IMR-90 (cell line): Measurements from ENCODE around the gene SHISA6. TPM values are rescaled to one million over a fixed set of nuclear protein-coding genes. Genes with fewer than 3 reads are reported as not detected.

ENCODE experiments used
- ATAC-seq: fragments of 200-7000 bp; cut with Tn5 transposase; 2 replicates; pipeline ENCODE4 v1.9.1; 2020; ENCODE audit warnings: low read depth, mild to moderate bottlenecking, moderate library complexity
- BruUV-seq: library from RNA; stranded (reverse); fragments of 400-500 nt; replicated peaks from 2 replicates; lab custom pipeline; 2021; lab: Mats Ljungman, UMichigan
- CTCF ChIA-PET: fragments of 300-600 bp; formaldehyde crosslinking; extraction: SDS; loops from one replicate; lab custom pipeline; 2021; ENCODE audit warnings: antibody characterized with exemption; lab: Yijun Ruan, JAX
- POLR2A ChIA-PET: fragments of 300-600 bp; sonication (Branson Sonifier 250); formaldehyde crosslinking; loops from one replicate; lab custom pipeline; 2022; ENCODE audit warnings: antibody characterized with exemption; ENCODE audit not compliant: unreplicated experiment; lab: Charles Lee
- DNase-seq: peaks from one replicate; pipeline ENCODE4 v3.0.0; 2013
- H2AFZ ChIP-seq: replicated peaks from 2 replicates; pipeline ENCODE3; 2013; ENCODE audit warnings: low read length, mild to moderate bottlenecking; ENCODE audit not compliant: poor library complexity
- H2AK5ac ChIP-seq: 2 replicates; pipeline ENCODE4 v1.6.1; 2013; ENCODE audit warnings: low read depth, low read length, inconsistent platforms
- H2AK9ac ChIP-seq: replicated peaks from 2 replicates; pipeline ENCODE3; 2013; ENCODE audit warnings: mild to moderate bottlenecking, low read depth, low read length, moderate library complexity; ENCODE audit not compliant: poor library complexity
- H2BK120ac ChIP-seq: 2 replicates; pipeline ENCODE4 v1.6.1; 2013; ENCODE audit warnings: low read depth, low read length, inconsistent platforms
- H2BK15ac ChIP-seq: 3 replicates; pipeline ENCODE4 v1.6.1; 2013; ENCODE audit warnings: low read depth, low read length, inconsistent platforms
- H2BK20ac ChIP-seq: 2 replicates; pipeline ENCODE4 v1.6.1; 2013; ENCODE audit warnings: low read depth, mild to moderate bottlenecking, inconsistent platforms, low read length, moderate library complexity
- H2BK5ac ChIP-seq: 2 replicates; pipeline ENCODE4 v1.6.1; 2013; ENCODE audit warnings: mild to moderate bottlenecking, low read depth, low read length, inconsistent platforms; ENCODE audit not compliant: poor library complexity, severe bottlenecking
- H3K14ac ChIP-seq: replicated peaks from 2 replicates; pipeline ENCODE4 v1.6.1; 2013; ENCODE audit warnings: low read depth, low read length, inconsistent platforms
- H3K18ac ChIP-seq: 2 replicates; pipeline ENCODE4 v1.6.1; 2013; ENCODE audit warnings: low read depth, low read length, control low read depth
- H3K23ac ChIP-seq: 2 replicates; pipeline ENCODE4 v1.6.1; 2013; ENCODE audit warnings: low read depth, low read length, inconsistent platforms
- H3K27ac ChIP-seq: 2 replicates; pipeline ENCODE4 v1.5.1; 2013; ENCODE audit warnings: mild to moderate bottlenecking, control low read depth, low read length; ENCODE audit not compliant: insufficient read depth
- H3K27me3 ChIP-seq: 2 replicates; pipeline ENCODE4 v1.6.1; 2013; ENCODE audit warnings: low read length; ENCODE audit not compliant: control insufficient read depth, insufficient read depth
- H3K36me3 ChIP-seq: 2 replicates; pipeline ENCODE4 v1.6.1; 2013; ENCODE audit warnings: low read length, mixed read lengths; ENCODE audit not compliant: control insufficient read depth, insufficient read depth
- H3K4ac ChIP-seq: 2 replicates; pipeline ENCODE4 v1.6.1; 2013; ENCODE audit warnings: low read depth, low read length, inconsistent platforms
- H3K4me1 ChIP-seq: 2 replicates; pipeline ENCODE4 v1.6.1; 2013; ENCODE audit warnings: low read length, mixed read lengths; ENCODE audit not compliant: control insufficient read depth, insufficient read depth
- H3K4me2 ChIP-seq: 2 replicates; pipeline ENCODE4 v1.6.1; 2013; ENCODE audit warnings: low read depth, mild to moderate bottlenecking, control low read depth, low read length, moderate library complexity
- H3K4me3 ChIP-seq: 2 replicates; pipeline ENCODE4 v1.5.1; 2013; ENCODE audit warnings: low read depth, mild to moderate bottlenecking, control low read depth, low read length, moderate library complexity; ENCODE audit not compliant: insufficient read depth
- H3K56ac ChIP-seq: 2 replicates; pipeline ENCODE4 v1.6.1; 2013; ENCODE audit warnings: low read length, inconsistent platforms; ENCODE audit not compliant: insufficient read depth; ENCODE audit errors: extremely low read depth
- H3K79me1 ChIP-seq, 2 experiments: 2 replicates each; pipeline ENCODE4 v1.6.1; 2013; ENCODE audit warnings: low read length in 2 of 2, inconsistent platforms in 1 of 2, low read depth in 1 of 2
- H3K9ac ChIP-seq: 2 replicates; pipeline ENCODE4 v1.6.1; 2013; ENCODE audit warnings: low read depth, low read length, control low read depth
- H3K9me1 ChIP-seq: 2 replicates; pipeline ENCODE4 v1.6.1; 2013; ENCODE audit warnings: low read length, inconsistent platforms; ENCODE audit not compliant: insufficient read depth
- H3K9me3 ChIP-seq: 2 replicates; pipeline ENCODE4 v1.6.1; 2013; ENCODE audit warnings: low read length; ENCODE audit not compliant: control insufficient read depth, insufficient read depth
- H4K20me1 ChIP-seq: 2 replicates; pipeline ENCODE4 v1.6.1; 2013; ENCODE audit warnings: low read length, inconsistent platforms; ENCODE audit not compliant: insufficient read depth
- H4K5ac ChIP-seq: 2 replicates; pipeline ENCODE4 v1.6.1; 2013; ENCODE audit warnings: mild to moderate bottlenecking, low read depth, low read length, control low read depth
- H4K8ac ChIP-seq, 2 experiments: 2 replicates each; pipeline ENCODE4 v1.6.1; 2013; ENCODE audit warnings: low read depth in 2 of 2, low read length in 2 of 2, control low read depth in 1 of 2, inconsistent platforms in 1 of 2
- H4K91ac ChIP-seq: 2 replicates; pipeline ENCODE4 v1.6.1; 2013; ENCODE audit warnings: low read depth, low read length, inconsistent platforms; ENCODE audit not compliant: insufficient read depth
- BHLHE40 ChIP-seq: fragments of 150-350 bp; IDR thresholded peaks from 2 replicates; pipeline ENCODE4 v1.6.1; 2016; ENCODE audit warnings: mild to moderate bottlenecking, low read depth, low read length
- CEBPB ChIP-seq: IDR thresholded peaks from 2 replicates; pipeline ENCODE4 v1.6.1; 2012; ENCODE audit warnings: low read depth, low read length, improper control_type of control experiment
- CTCF ChIP-seq: conservative IDR thresholded peaks from 2 replicates; pipeline ENCODE4 v1.5.1; 2012; ENCODE audit warnings: mild to moderate bottlenecking, low read depth, low read length, improper control_type of control experiment
- ELK1 ChIP-seq: fragments of 150-350 bp; IDR thresholded peaks from 2 replicates; pipeline ENCODE4 v1.6.1; 2016; ENCODE audit warnings: low read depth, mild to moderate bottlenecking, low read length, moderate library complexity, borderline replicate concordance
- FOS ChIP-seq: fragments of 150-350 bp; IDR thresholded peaks from 2 replicates; pipeline ENCODE4 v1.6.1; 2016; ENCODE audit warnings: low read depth, low read length
- MAFK ChIP-seq: IDR thresholded peaks from 2 replicates; pipeline ENCODE4 v1.6.1; 2012; ENCODE audit warnings: low read depth, low read length, improper control_type of control experiment
- MAZ ChIP-seq: IDR thresholded peaks from 2 replicates; pipeline ENCODE4 v1.6.1; 2012; ENCODE audit warnings: low read depth, mild to moderate bottlenecking, low read length, improper control_type of control experiment, moderate library complexity, borderline replicate concordance
- MXI1 ChIP-seq: IDR thresholded peaks from 2 replicates; pipeline ENCODE4 v1.6.1; 2012; ENCODE audit warnings: low read depth, mild to moderate bottlenecking, low read length, moderate library complexity, borderline replicate concordance
- NFE2L2 ChIP-seq: fragments of 150-350 bp; IDR thresholded peaks from 2 replicates; pipeline ENCODE4 v1.6.1; 2016; ENCODE audit warnings: low read depth, mild to moderate bottlenecking, low read length
- POLR2A ChIP-seq: IDR thresholded peaks from 2 replicates; pipeline ENCODE4 v1.6.1; 2012; ENCODE audit warnings: mild to moderate bottlenecking, low read depth, low read length
- RAD21 ChIP-seq: IDR thresholded peaks from 2 replicates; pipeline ENCODE4 v1.6.1; 2012; ENCODE audit warnings: low read length, improper control_type of control experiment
- RCOR1 ChIP-seq: IDR thresholded peaks from 2 replicates; pipeline ENCODE4 v1.6.1; 2012; ENCODE audit warnings: mild to moderate bottlenecking, low read length, improper control_type of control experiment; ENCODE audit not compliant: insufficient replicate concordance
- RFX5 ChIP-seq: IDR thresholded peaks from 2 replicates; pipeline ENCODE4 v1.8.0; 2012; ENCODE audit warnings: low read depth, mild to moderate bottlenecking, low read length, moderate library complexity
- SMC3 ChIP-seq: fragments of 150-350 bp; IDR thresholded peaks from 2 replicates; pipeline ENCODE4 v1.6.1; 2016; ENCODE audit warnings: low read depth, mild to moderate bottlenecking, antibody characterized with exemption, low read length, moderate library complexity
- USF2 ChIP-seq: fragments of 150-350 bp; IDR thresholded peaks from 2 replicates; pipeline ENCODE4 v1.6.1; 2017; ENCODE audit warnings: mild to moderate bottlenecking, antibody characterized with exemption, low read length, low read depth
- WGBS, 2 experiments: methylation state at CpG; one replicate each; pipeline versions ENCODE4 v1.1.5 to v1.1.7; 2013; ENCODE audit warnings: missing lambda C conversion rate in 2 of 2; ENCODE audit not compliant: insufficient read length in 1 of 2; ENCODE audit errors: extremely low coverage in 2 of 2; 5-methylcytosine and 5-hydroxymethylcytosine counted together
- dilution Hi-C: fragments of 300-500 bp; cut with HindIII; formaldehyde crosslinking; loops from one replicate; pipeline ENCODE4 v1.14.3; 2018; ENCODE audit warnings: low sequenced_read_pairs; ENCODE audit not compliant: unreplicated experiment
- in situ Hi-C: fragments of 300-500 bp; cut with MboI; formaldehyde crosslinking; loops from 3 replicates; pipeline ENCODE4 v1.14.3; 2019; ENCODE audit warnings: low sequenced_read_pairs, inconsistent platforms, mixed read lengths
- intact Hi-C: fragments of 100-400 bp; cut with micrococcal nuclease; formaldehyde crosslinking; loops from 2 replicates; pipeline ENCODE4 v1.10.0; 2022
- polyA plus RNA-seq, 3 experiments: library from polyadenylated mRNA; depleted of rRNA; stranded (reverse); fragments of >200 nt; gene quantifications; 2 replicates each; pipeline ENCODE4 v1.2.3, GENCODE V29; 2012; ENCODE audit warnings: low replicate concordance in 1 of 3
- total RNA-seq: library from RNA; depleted of rRNA; stranded (reverse); fragments of >200 nt; gene quantifications from 2 replicates; pipeline ENCODE4 v1.2.3, GENCODE V29; 2012

The SHISA6 gene
- total and polyA plus RNA-seq, 2 of the 4 experiments (the other 2 are of a cell fraction), result not detected

GRCh38 chr17:11366272-11366850, 125.3 kb downstream of the SHISA6 start:
- Histone ChIP-seq H3K56ac (no peak overlapping the region), H3K14ac (no peak overlapping the region), H3K79me1 (no peaks in the 10 kb centered on the region), H4K5ac (no peak overlapping the region), H3K36me3 (no peaks in the 10 kb centered on the region), H3K23ac (no peak overlapping the region), H3K9me1 (no peaks in the 10 kb centered on the region), H3K4me1 (no peaks in the 10 kb centered on the region), H2BK20ac (no peak overlapping the region), H2AFZ (no peak overlapping the region), H3K4me3 (no peak overlapping the region), H3K9me3 (peaks cover 39% of the 10 kb centered on the region), H2BK15ac (no peak overlapping the region), H3K27ac (no peak overlapping the region), H2BK5ac (no peak overlapping the region), H2BK120ac (no peak overlapping the region), H2AK5ac (no peak overlapping the region), H3K27me3 (no peaks in the 10 kb centered on the region), H4K8ac (no peak overlapping the region), H3K18ac (no peak overlapping the region), H3K4me2 (no peak overlapping the region), H3K4ac (no peak overlapping the region), H3K9ac (no peak overlapping the region), H4K91ac (no peak overlapping the region), H2AK9ac (no peak overlapping the region), H4K20me1 (no peaks in the 10 kb centered on the region)
- DNase-seq (no peak), ATAC-seq (no peak)
- ChIA-PET CTCF (no interaction called here), POLR2A (no interaction called here)
- 42% methylated on average over 3 of the region's 4 CpGs; no CpG with 5 or more reads in 1 of the 2 experiments for WGBS, 2 experiments
- intact Hi-C loops, result no loop called here
- in situ Hi-C loops, result no loop called here
- dilution Hi-C loops, result no loop called here
- no TSS peak for BruUV-seq
- no peak for TF ChIP-seq USF2
- TF ChIP-seq MXI1, result no peak
- no peak for TF ChIP-seq RFX5
- TF ChIP-seq ELK1, result no peak
- TF ChIP-seq MAFK, result no peak
- TF ChIP-seq CEBPB, result no peak
- TF ChIP-seq SMC3, result no peak
- TF ChIP-seq RCOR1, result no peak
- TF ChIP-seq POLR2A, result no peak
- TF ChIP-seq CTCF, result no peak
- TF ChIP-seq NFE2L2, result no peak
- TF ChIP-seq MAZ, result no peak
- TF ChIP-seq RAD21, result no peak
- no peak for TF ChIP-seq FOS
- TF ChIP-seq BHLHE40, result no peak
